Measurements from ENCODE around the gene DDX10. TPM values are rescaled to one million over a fixed set of nuclear protein-coding genes. Genes with fewer than 3 reads are reported as not detected.

Gene DDX10
- total RNA-seq, 2 donors from 2014 or later: 18.5 to 33.1 TPM

DNA sequence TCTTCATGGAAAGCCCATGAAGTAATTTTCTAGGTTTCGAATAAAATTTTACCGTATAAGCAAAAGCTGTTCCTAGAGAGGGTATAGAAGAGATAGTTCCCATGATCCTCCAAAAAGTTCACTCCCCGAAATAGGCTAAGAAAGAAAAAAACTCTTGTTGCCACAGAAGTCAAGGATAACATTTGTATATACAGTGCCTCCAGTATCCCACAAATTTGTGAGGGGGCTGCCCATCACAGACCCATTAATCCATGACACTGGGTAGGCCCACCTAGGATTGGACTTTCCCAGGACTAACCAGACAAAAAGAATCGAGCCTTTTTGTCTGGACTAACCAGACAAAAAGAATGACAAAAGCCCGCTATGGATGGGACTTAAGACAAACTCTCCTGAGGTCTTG, 233.0 kb downstream of the DDX10 start:
- no peak for DNase-seq (ENCODE audit: low spot score)
- TF ChIP-seq, protein P1, sequence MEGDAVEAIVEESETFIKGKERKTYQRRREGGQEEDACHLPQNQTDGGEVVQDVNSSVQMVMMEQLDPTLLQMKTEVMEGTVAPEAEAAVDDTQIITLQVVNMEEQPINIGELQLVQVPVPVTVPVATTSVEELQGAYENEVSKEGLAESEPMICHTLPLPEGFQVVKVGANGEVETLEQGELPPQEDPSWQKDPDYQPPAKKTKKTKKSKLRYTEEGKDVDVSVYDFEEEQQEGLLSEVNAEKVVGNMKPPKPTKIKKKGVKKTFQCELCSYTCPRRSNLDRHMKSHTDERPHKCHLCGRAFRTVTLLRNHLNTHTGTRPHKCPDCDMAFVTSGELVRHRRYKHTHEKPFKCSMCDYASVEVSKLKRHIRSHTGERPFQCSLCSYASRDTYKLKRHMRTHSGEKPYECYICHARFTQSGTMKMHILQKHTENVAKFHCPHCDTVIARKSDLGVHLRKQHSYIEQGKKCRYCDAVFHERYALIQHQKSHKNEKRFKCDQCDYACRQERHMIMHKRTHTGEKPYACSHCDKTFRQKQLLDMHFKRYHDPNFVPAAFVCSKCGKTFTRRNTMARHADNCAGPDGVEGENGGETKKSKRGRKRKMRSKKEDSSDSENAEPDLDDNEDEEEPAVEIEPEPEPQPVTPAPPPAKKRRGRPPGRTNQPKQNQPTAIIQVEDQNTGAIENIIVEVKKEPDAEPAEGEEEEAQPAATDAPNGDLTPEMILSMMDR (IDR thresholded peaks at IDR 0.05): no peak
- TF ChIP-seq POLR2AphosphoS5 (IDR thresholded peaks at IDR 0.05) (no peak), POLR2A (IDR thresholded peaks at IDR 0.05) (no peak)
- Histone ChIP-seq H3K9me3 (no peaks in the 10 kb centered on the region), H3K4me1 (replicated peaks) (no peaks in the 10 kb centered on the region), H3K27ac (no peak overlapping the region), H3K4me3 (no peak overlapping the region), H3K36me3 (no peaks in the 10 kb centered on the region), H3K27me3 (replicated peaks; ENCODE audit: insufficient read depth) (no peaks in the 10 kb centered on the region)
- intact Hi-C loops (cut with DNase I): no loop called here
- WGBS: 100% methylated on average over 5 of the region's 5 CpGs

GRCh38 chr11:108901359-108901758, 236.5 kb downstream of the DDX10 start:
- 87% methylated on average over 3 of the region's 3 CpGs for WGBS
- Histone ChIP-seq H3K27me3 (replicated peaks; ENCODE audit: insufficient read depth) (no peaks in the 10 kb centered on the region), H3K4me3 (no peak overlapping the region), H3K9me3 (no peaks in the 10 kb centered on the region), H3K27ac (no peak overlapping the region), H3K4me1 (replicated peaks) (no peaks in the 10 kb centered on the region), H3K36me3 (no peaks in the 10 kb centered on the region)
- TF ChIP-seq POLR2A (IDR thresholded peaks at IDR 0.05): no peak
- TF ChIP-seq, protein P1 (IDR thresholded peaks at IDR 0.05): no peak
- DNase-seq (ENCODE audit: low spot score): no peak
- intact Hi-C loops (cut with DNase I): no loop called here

- Histone ChIP-seq H3K27ac (no peak overlapping the region), H3K9me3 (no peaks in the 10 kb centered on the region), H3K4me3 (no peak overlapping the region), H3K36me3 (no peaks in the 10 kb centered on the region), H3K27me3 (replicated peaks; ENCODE audit: insufficient read depth) (no peaks in the 10 kb centered on the region), H3K4me1 (replicated peaks) (no peaks in the 10 kb centered on the region)
- WGBS: 38% methylated on average over 2 of the region's 2 CpGs
- TF ChIP-seq POLR2A (IDR thresholded peaks at IDR 0.05) (no peak), POLR2AphosphoS5 (IDR thresholded peaks at IDR 0.05) (no peak)
- TF ChIP-seq, protein P1 (IDR thresholded peaks at IDR 0.05): no peak
- DNase-seq (ENCODE audit: low spot score): no peak
- intact Hi-C loops (cut with DNase I): no loop called here
Measured at GRCh38 chr11:108902027-108902469, 237.2 kb downstream of the DDX10 start.

- H3K27ac ChIP-seq: no peak overlapping the region
- H3K4me1 ChIP-seq (replicated peaks): no peaks in the 10 kb centered on the region
- no peak overlapping the region for H3K4me3 ChIP-seq
- H3K27me3 ChIP-seq (replicated peaks; ENCODE audit: insufficient read depth): no peaks in the 10 kb centered on the region
- DNase-seq (ENCODE audit: low spot score): no peak
- intact Hi-C loops (cut with DNase I): no loop called here
- 85% methylated on average over 1 of the region's 1 CpG for WGBS
- no peaks in the 10 kb centered on the region for H3K9me3 ChIP-seq
- TF ChIP-seq POLR2AphosphoS5 (IDR thresholded peaks at IDR 0.05) (no peak), POLR2A (IDR thresholded peaks at IDR 0.05) (no peak)
- TF ChIP-seq, protein P1 (IDR thresholded peaks at IDR 0.05): no peak
- no peaks in the 10 kb centered on the region for H3K36me3 ChIP-seq
Measured at GRCh38 chr11:108904480-108904879, 239.6 kb downstream of the DDX10 start.

- no peak for DNase-seq (ENCODE audit: low spot score)
- Histone ChIP-seq H3K27ac (no peak overlapping the region), H3K27me3 (replicated peaks; ENCODE audit: insufficient read depth) (no peaks in the 10 kb centered on the region), H3K36me3 (no peaks in the 10 kb centered on the region), H3K4me3 (no peak overlapping the region), H3K4me1 (replicated peaks) (no peaks in the 10 kb centered on the region), H3K9me3 (no peaks in the 10 kb centered on the region)
- TF ChIP-seq, protein P1 (IDR thresholded peaks at IDR 0.05): no peak
- TF ChIP-seq POLR2AphosphoS5 (IDR thresholded peaks at IDR 0.05): no peak
- TF ChIP-seq POLR2A (IDR thresholded peaks at IDR 0.05): no peak
- intact Hi-C loops (cut with DNase I): no loop called here
Measured at GRCh38 chr11:108906329-108906728, 241.5 kb downstream of the DDX10 start.
